ENCODE measurements around the gene IGF1R.

GRCh38 chr15:98753726-98754656 lies 105.7 kb downstream of the IGF1R start:
- TF ChIP-seq, protein P1, sequence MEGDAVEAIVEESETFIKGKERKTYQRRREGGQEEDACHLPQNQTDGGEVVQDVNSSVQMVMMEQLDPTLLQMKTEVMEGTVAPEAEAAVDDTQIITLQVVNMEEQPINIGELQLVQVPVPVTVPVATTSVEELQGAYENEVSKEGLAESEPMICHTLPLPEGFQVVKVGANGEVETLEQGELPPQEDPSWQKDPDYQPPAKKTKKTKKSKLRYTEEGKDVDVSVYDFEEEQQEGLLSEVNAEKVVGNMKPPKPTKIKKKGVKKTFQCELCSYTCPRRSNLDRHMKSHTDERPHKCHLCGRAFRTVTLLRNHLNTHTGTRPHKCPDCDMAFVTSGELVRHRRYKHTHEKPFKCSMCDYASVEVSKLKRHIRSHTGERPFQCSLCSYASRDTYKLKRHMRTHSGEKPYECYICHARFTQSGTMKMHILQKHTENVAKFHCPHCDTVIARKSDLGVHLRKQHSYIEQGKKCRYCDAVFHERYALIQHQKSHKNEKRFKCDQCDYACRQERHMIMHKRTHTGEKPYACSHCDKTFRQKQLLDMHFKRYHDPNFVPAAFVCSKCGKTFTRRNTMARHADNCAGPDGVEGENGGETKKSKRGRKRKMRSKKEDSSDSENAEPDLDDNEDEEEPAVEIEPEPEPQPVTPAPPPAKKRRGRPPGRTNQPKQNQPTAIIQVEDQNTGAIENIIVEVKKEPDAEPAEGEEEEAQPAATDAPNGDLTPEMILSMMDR (IDR thresholded peaks at IDR 0.05): no peak
- no peak for TF ChIP-seq POLR2A (IDR thresholded peaks at IDR 0.05)
